ENCODE measurements around the gene SARDH.
A peak's percentile ranks its signal among the peaks of the same experiment; 100 is the strongest.
"Not testable (repeated sequence)": the region's sequence is repeated elsewhere in the genome, so short reads cannot be mapped to it uniquely, and the experiment has no call there.

The SARDH gene

GRCh38 chr9:133767008-133767407 is 28.9 kb upstream of the SARDH start:
- Histone ChIP-seq H3K36me3 (ENCODE audit: control insufficient read depth in 2 of 2, insufficient read depth in 1 of 2, low read length in 2 of 2) (peaks cover 0 to 44% of the 10 kb centered on the region in 2 experiments; a peak in 1 of 3 replicates), H3K27ac (ENCODE audit: extremely low read depth, low read depth, low read length) (no peak overlapping the region), H3K9me3 (ENCODE audit: control insufficient read depth, insufficient read depth, low read depth, low read length) (no peaks in the 10 kb centered on the region), H3K4me3 (ENCODE audit: low read depth, low read length) (no peak overlapping the region), H3K4me1 (ENCODE audit: control insufficient read depth, insufficient read depth, low read length) (no peaks in the 10 kb centered on the region)
- ChIA-PET CTCF (interaction anchor here (0.5 to 8.2 kb wide), 4 partner anchors 15 to 331 kb away, joined by 3 to 66 read pairs (median 3); no protein-coding TSS in a partner anchor), POLR2A (no interaction called here)
- TF ChIP-seq ZNF488 (tag by site-specific recombination; IDR thresholded peaks at IDR 0.05), result no peak
- TF ChIP-seq ZNF221 (tag by site-specific recombination; IDR thresholded peaks at IDR 0.05; ENCODE audit: borderline replicate concordance), result no peak
- TF ChIP-seq ZNF324 (tag by site-specific recombination; IDR thresholded peaks at IDR 0.05), result no peak
- TF ChIP-seq ZBTB7A (tag by site-specific recombination; IDR thresholded peaks at IDR 0.05; ENCODE audit: low read depth), result no peak
- no peak for TF ChIP-seq ZNF777 (tag by site-specific recombination; IDR thresholded peaks at IDR 0.05; ENCODE audit: borderline replicate concordance)
- TF ChIP-seq ZNF112 (tag by site-specific recombination; IDR thresholded peaks at IDR 0.05), result no peak
- TF ChIP-seq ZNF513 (tag by site-specific recombination; IDR thresholded peaks at IDR 0.05), result no peak
- no peak for TF ChIP-seq ZNF2 (tag by site-specific recombination; IDR thresholded peaks at IDR 0.05)
- no peak for TF ChIP-seq ZNF354C (tag by site-specific recombination; IDR thresholded peaks at IDR 0.05; ENCODE audit: borderline replicate concordance, low read depth)
- TF ChIP-seq HOXC10 (CRISPR knock-in tag; IDR thresholded peaks at IDR 0.05), result no peak
- 0 out of 2 replicates have a peak, but pooled peaks have one; percentile 15 for TF ChIP-seq ZNF580 (tag by site-specific recombination; IDR thresholded peaks at IDR 0.05)
- TF ChIP-seq BCL11A (tag by site-specific recombination; IDR thresholded peaks at IDR 0.05; ENCODE audit: low read depth), result no peak
- peak; percentile 69 for TF ChIP-seq SETDB1 (IDR thresholded peaks at IDR 0.05; ENCODE audit: insufficient read length, low read length)
- no peak for TF ChIP-seq ZNF560 (tag by site-specific recombination; IDR thresholded peaks at IDR 0.05; ENCODE audit: borderline replicate concordance)
- no peak for TF ChIP-seq ZNF610 (tag by site-specific recombination; IDR thresholded peaks at IDR 0.05; ENCODE audit: borderline replicate concordance)
- no peak for TF ChIP-seq ZNF140 (tag by site-specific recombination; IDR thresholded peaks at IDR 0.05)
- no peak for TF ChIP-seq ZNF776 (tag by site-specific recombination; IDR thresholded peaks at IDR 0.05; ENCODE audit: borderline replicate concordance)
- no peak for TF ChIP-seq YY1 (tag by site-specific recombination; IDR thresholded peaks at IDR 0.05)
- peak; percentile 67; the same call in 1 of the 2 replicates for TF ChIP-seq ZNF660 (tag by site-specific recombination; IDR thresholded peaks at IDR 0.05)
- TF ChIP-seq ZNF555 (tag by site-specific recombination; conservative IDR thresholded peaks at IDR 0.05), result no peak

GRCh38 chr9:133766234-133766633 is 28.1 kb upstream of the SARDH start:
- POLR2A ChIA-PET; H3K9me3 ChIP-seq (ENCODE audit: control insufficient read depth, insufficient read depth, low read depth, low read length); H3K4me1 ChIP-seq (ENCODE audit: control insufficient read depth, insufficient read depth, low read length); H3K27ac ChIP-seq (ENCODE audit: extremely low read depth, low read depth, low read length); H3K4me3 ChIP-seq (ENCODE audit: low read depth, low read length): not testable (repeated sequence)
- CTCF ChIA-PET, result interaction anchor here (1.1 to 8.2 kb wide), 2 partner anchors 16 to 23 kb away, joined by 3 to 66 read pairs; no protein-coding TSS in a partner anchor
- H3K36me3 ChIP-seq (ENCODE audit: control insufficient read depth in 2 of 2, insufficient read depth in 1 of 2, low read length in 2 of 2), result peaks cover 0 to 39% of the 10 kb centered on the region in 2 experiments; a peak in 1 of 3 replicates
- TF ChIP-seq ZNF146 (tag by site-specific recombination; IDR thresholded peaks at IDR 0.05), result peak; percentile 97
- TF ChIP-seq ZNF580 (tag by site-specific recombination; IDR thresholded peaks at IDR 0.05), result peak; percentile 48; the same call in 1 of the 2 replicates

Measured in HEK293 (cell line).